NCI-H748 (cell line): ENCODE measurements around the gene CBL.
A peak's percentile ranks its signal among the peaks of the same experiment; 100 is the strongest.

Experiments
- DNase-seq: peaks from one replicate; lab custom pipeline; 2025; ENCODE audit not compliant: unreplicated experiment; lab: John Stamatoyannopoulos, UW

CBL gene

GRCh38 chr11:119266517-119267255, 60.5 kb downstream of the CBL start:
- no peak for DNase-seq

DNA sequence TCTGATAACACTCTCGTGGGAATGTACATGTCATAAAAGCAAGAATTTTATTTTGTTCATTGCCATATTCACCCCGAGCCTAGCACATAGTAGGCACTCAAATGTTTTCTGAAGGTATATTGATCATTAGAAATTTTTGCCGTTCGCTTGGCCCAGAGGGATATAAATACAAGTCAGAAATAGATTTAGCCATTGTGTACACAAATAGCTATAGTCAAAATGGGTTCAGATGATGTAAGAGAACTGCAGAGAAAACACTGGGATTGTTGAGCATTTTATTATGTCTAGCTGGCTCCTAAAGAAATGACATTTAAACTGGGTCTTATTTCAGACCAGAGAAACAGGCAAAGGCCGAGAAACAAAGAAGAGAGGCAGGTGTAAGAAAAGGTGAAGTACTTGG, 61.5 kb downstream of the CBL start:
- DNase-seq, result no peak

DNA sequence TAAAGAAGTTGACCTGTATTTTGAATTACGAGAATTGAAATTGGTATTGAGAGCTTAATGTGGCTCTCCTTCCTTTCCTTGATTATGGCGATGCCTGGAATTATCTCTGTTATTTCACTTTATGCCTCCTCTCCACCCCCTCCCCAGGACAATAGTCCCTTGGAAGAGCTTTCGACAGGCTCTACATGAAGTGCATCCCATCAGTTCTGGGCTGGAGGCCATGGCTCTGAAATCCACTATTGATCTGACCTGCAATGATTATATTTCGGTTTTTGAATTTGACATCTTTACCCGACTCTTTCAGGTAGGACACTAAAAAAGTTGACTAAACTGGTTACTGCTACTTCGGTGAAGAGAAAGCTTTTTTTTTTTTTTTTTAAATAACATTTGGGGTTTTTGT, 67.6 kb downstream of the CBL start:
- no peak for DNase-seq

GRCh38 chr11:119277660-119278059, 71.5 kb downstream of the CBL start:
- DNase-seq, result no peak

DNA sequence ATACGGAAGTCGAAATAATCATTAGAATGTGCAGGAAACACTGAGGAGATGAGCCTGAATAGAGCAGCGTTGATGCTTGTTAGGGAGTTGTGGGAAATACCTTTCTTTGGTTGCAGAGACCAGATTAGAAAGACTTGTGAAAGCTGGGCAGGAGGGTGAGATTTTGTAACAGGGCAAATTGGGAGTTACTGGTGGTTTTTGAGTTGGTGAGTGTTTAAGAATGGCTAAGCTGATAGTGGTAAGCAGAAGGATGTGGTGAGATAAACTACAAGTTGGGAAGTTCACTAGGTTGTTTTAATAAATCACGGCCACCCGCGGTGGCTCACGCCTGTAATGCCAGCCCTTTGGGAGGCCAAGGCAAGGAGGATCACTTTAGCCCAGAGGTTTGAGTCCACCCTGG, 76.4 kb downstream of the CBL start:
- no peak for DNase-seq

GRCh38 chr11:119284344-119285157, 78.4 kb downstream of the CBL start:
- DNase-seq, result peak; percentile 0

GRCh38 chr11:119285431-119285830, 79.3 kb downstream of the CBL start:
- DNase-seq, result no peak

GRCh38 chr11:119288219-119288618, 82.1 kb downstream of the CBL start:
- no peak for DNase-seq

GRCh38 chr11:119290894-119291497, 84.9 kb downstream of the CBL start:
- DNase-seq, result no peak

DNA sequence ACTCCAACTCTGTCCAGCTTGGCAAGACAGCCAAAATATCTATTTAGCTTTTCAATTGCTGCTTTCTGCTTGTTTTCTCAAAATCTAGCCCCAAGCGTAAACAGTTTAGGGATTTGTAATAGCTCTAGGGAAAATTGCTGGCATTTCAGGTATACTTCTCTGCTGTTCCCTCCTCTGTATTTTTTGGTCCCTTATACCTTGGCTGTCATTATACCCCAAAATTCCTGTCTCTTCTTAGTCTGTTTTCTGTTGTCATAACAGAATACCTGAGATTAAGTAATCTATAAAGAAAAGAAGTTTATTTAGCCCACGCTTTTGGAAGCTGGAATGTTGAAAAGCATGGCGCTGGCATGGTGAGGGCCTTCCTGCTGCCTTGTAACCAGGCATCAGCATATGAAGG, 87.3 kb downstream of the CBL start:
- no peak for DNase-seq

DNA sequence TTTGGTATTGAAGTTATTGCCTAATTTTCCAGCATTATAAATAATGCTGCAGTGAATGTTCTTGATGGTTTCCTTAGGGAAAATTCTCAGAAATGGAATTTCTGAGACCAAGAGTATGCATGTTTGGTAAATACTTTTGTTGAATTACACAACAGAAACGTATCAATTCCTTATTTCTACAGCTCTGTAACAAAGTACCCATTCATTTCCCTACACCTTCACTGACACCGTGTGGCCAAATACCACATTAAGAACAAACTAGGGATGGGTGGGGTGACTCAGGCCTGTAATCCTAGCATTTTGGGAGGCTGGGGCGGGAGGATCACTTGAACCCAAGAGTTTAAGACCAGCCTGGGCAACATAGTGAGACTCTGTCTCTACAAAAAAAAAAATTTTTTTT, 89.0 kb downstream of the CBL start:
- no peak for DNase-seq

GRCh38 chr11:119297938-119298337, 91.8 kb downstream of the CBL start:
- DNase-seq, result no peak

DNA sequence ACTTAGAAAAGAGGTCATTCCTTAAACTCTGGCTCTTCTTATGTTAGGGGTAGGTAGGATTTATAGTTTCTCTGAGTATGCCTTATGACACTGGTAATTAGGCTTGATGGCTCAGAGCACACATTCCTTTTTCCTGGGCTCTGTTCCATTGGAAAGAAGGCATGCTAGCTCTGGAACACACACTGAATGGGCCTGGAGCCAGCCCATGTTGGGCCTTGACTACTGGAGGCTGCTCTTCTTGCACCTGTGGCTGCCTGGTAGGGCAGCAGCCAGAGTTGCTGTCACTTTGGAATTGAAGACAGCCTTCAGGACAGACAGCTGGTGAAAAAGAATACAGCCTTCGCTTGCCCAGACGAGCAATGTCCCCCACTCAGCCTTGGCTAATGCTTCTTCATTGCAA, 92.6 kb downstream of the CBL start:
- no peak for DNase-seq

- DNase-seq, result no peak
These were observed 93.3 kb downstream of the CBL start for GRCh38 chr11:119299416-119299815.

DNA sequence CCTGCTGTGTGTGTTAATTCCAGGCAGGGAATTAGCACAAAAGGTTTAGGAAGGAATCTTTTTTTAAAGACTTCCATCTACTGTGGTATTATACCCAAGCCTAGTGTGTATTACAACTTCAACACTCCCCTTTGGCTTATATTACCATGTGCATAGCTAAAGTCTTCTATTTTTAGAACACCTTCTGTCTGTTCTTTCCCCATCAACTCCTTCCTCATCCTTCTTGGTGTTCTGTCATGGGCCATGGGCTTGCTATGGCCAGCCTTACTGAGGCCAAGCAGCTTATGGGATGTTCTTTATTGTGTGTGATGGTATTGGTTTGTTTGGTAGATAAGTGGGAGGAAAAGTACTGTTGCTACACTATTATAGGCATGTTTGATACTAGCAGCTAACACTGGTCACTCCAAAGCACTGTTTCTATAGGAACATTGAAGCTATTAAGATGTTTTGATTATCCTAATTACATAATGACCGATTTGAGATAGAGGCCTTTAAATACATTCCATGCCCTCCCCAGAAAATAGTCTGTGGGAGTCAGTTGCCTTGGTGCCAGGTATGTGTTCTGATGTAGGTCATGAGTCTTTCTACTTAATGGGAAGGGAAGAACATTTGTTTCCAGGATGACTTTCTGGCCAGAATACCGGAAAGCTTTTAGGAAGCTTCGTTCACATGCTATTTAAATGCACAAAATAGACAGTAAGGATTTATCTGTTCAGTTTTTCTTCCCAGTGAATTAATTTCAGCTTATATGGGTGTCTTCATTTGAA, 94.2 kb downstream of the CBL start:
- DNase-seq, result no peak

DNA sequence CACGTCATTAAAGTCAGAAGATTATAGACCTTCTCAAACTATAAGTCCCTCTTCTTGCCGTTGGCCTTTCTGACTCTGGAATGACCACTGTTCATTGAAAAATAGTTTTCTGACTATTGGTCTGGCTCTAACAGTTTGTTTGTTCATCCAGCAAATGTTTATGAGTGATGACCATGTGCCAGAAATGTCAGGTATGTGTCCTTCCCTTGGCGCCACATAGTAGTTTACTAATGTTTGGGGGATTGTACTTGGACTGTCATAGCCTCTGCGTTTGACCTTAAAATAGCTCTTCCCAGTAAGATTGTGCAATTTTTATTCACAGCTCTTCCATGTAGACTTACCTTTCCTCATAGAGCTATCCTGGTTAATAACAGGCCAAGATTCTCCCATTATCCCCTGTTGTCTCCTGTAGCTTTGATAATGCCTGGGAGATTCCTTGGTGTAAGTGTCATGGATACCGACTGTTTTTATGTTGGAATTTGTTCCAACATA, 97.1 kb downstream of the CBL start:
- DNase-seq, result no peak

- DNase-seq, result no peak
These were observed 99.6 kb downstream of the CBL start for GRCh38 chr11:119305556-119306372.

DNA sequence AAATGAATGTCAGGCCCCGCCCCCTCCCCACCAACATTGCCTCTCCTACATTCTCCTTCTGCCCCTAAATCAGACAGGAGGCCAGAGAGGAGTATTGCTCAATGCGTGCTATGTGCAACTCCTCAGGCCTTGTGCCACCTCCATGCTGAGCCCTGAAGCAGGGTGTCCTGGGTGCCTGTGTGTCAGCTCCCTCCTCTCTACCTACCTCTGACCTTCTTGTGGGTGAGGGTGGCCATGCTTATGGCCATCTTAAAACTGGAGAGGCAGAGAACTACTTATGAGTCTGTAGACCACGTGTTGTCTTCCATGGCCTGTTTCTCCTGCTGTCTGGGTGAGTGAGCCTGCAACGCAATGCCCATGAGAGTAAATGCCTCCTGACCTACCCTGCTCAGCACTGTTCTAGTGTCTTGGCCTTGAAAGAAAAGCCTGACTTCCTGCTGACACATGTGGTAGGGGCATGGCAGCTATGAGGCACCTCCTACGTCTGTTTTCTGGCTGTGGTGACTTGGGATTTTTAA, 100.3 kb downstream of the CBL start:
- DNase-seq, result no peak

- no peak for DNase-seq
These were observed 101.1 kb downstream of the CBL start for GRCh38 chr11:119307219-119307618.

DNA sequence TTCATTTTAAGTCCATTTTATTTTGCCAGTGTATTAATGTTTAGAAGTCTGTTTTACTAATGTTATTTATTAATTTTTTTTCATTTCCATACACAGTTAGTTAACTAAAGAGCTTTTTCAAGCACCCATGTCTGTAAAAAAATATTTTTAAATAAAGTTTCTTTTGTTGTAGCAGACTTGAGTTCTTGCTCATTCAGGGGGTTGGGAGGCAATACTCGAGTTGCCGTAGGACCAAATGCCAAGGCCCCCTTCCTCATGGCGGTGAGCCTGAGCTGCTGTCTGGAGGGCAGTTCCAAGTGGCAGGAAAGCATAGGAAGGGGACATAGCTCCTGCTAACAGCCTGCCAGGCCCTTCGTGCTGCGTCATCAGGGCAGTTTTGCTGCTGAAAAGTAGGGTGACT, 101.8 kb downstream of the CBL start:
- DNase-seq, result no peak
